ENCODE results near the gene ZNF281.

Gene ZNF281

GRCh38 chr1:200376528-200376927 is 33.3 kb downstream of the ZNF281 start:
- no peak overlapping the region for H3K27ac ChIP-seq
- no peak for TF ChIP-seq CTCF (conservative IDR thresholded peaks at IDR 0.05)

GRCh38 chr1:200374569-200375295 is 35.1 kb downstream of the ZNF281 start:
- no peak for TF ChIP-seq CTCF (conservative IDR thresholded peaks at IDR 0.05)
- H3K27ac ChIP-seq: no peak overlapping the region

- TF ChIP-seq CTCF (conservative IDR thresholded peaks at IDR 0.05): no peak
- no peak overlapping the region for H3K27ac ChIP-seq
Measured at GRCh38 chr1:200373811-200374231, 36.0 kb downstream of the ZNF281 start.

- peak overlapping the region; percentile 18; the same call in 1 of the 2 replicates for H3K27ac ChIP-seq
- TF ChIP-seq CTCF (conservative IDR thresholded peaks at IDR 0.05): no peak
Measured at GRCh38 chr1:200372885-200373181, 37.0 kb downstream of the ZNF281 start.

- peak overlapping the region; percentile 18; the same call in 1 of the 2 replicates for H3K27ac ChIP-seq
- TF ChIP-seq CTCF (conservative IDR thresholded peaks at IDR 0.05): no peak
Measured at GRCh38 chr1:200372095-200372884, 37.5 kb downstream of the ZNF281 start.

GRCh38 chr1:200369706-200370105 is 40.1 kb downstream of the ZNF281 start:
- no peak for TF ChIP-seq CTCF (conservative IDR thresholded peaks at IDR 0.05)
- H3K27ac ChIP-seq: peak overlapping the region; percentile 80

- H3K27ac ChIP-seq: peak overlapping the region; percentile 80
- no peak for TF ChIP-seq CTCF (conservative IDR thresholded peaks at IDR 0.05)
Measured at GRCh38 chr1:200369131-200369530, 40.7 kb downstream of the ZNF281 start.

Data from VCaP (cell line).